HK-2 (cell line): ENCODE results near the gene GTF2A1.
"Not testable (repeated sequence)": the region's sequence is repeated elsewhere in the genome, so short reads cannot be mapped to it uniquely, and the experiment has no call there.

ENCODE experiments used
- DNase-seq: peaks from one replicate; pipeline ENCODE4 v3.0.0-alpha.2; 2018; ENCODE audit not compliant: unreplicated experiment

GTF2A1 gene

DNA sequence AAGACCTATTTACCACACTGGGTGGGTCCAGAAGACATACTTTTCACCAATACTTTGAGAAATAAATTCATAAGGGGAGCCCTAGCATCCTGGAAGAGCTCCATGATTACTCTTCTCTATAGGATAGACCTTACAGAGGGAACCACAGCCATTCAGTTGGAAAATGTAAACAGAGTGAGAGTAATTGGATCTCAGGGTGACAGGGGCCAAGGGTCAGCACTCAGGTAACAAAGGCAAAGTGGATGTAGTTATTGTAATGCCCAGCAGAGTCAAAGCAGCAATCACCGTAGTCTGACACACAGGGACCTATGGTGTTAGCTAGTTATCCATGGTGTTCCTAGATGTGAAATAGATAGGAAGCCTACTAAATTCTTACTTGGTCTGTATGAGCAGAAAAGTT is 10.8 kb upstream of the GTF2A1 start:
- no peak for DNase-seq

DNA sequence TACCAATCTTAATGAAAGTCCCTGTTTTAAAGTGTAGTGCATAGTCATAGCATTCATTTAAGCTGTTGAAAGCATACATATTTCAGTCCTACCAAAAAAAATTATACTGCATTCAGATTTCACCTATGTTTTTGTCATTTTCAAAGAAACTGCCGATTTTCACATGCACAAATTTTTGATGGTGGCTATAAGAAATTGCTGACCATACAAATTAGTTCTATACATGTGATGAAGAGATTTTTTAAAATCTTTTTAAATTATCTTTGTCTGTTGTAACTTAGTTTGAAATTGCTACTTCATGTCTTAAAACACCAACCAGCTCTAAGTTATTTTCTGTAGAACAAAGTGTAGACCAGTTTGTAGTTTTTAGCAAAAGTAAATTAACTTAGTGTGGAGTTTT is 3.5 kb upstream of the GTF2A1 start:
- DNase-seq: no peak

DNA sequence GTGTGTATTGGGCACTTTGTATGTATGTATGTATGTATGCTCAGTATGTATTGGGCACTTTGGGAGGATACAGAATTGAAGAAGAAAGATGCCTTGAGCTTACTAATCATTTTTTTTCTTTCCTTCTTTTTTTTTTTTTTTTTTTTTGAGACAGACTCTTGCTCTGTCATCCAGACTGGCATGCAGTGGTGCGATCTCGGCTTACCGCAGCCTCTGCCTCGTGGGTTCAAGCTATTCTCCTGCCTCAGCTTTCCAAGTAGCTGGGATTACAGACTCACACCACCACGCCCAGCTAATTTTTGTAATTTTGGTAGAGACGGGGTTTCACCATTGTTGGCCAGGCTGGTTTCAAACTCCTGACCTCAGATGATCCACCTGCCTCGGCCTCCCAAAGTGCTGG is 3.0 kb upstream of the GTF2A1 start:
- DNase-seq: not testable (repeated sequence)

- DNase-seq: no peak
Measured at GRCh38 chr14:81222691-81223090, 1.9 kb upstream of the GTF2A1 start.

GRCh38 chr14:81222126-81222525 is 1.4 kb upstream of the GTF2A1 start:
- DNase-seq: no peak

- peak; percentile 33 for DNase-seq
Measured at GRCh38 chr14:81221579-81222102, 882 bp upstream of the GTF2A1 start.

GRCh38 chr14:81220580-81220829 is 254 bp downstream of the GTF2A1 start:
- no peak for DNase-seq

GRCh38 chr14:81219759-81220579 is 790 bp downstream of the GTF2A1 start:
- DNase-seq: peak; percentile 40

DNA sequence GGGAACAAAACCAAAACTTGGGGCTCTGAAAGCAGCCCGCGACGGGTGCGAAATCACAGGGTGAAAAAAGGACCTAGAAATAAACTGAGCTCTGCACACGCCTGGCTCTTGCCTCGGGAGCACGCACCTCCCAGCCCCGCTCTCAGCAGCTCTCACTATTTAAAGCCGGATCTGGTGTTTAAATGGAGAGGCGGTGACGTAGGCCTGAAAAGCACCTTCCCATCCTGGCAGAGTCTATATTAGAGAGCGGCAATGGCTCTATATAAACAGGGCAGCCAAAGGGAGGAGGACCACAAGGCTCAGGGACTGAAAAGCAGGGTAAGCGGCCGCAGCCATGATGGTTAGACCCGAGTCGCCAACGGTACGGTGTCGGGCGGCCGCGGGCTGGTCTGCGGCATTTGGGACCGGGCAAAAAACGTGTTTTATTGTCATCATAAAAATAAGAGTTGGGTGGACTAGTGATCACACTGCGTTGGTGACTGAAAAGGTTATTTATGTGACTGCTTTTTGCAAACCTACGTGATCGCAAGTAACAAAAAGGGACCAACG is 1.5 kb downstream of the GTF2A1 start:
- DNase-seq: peak; percentile 88

DNA sequence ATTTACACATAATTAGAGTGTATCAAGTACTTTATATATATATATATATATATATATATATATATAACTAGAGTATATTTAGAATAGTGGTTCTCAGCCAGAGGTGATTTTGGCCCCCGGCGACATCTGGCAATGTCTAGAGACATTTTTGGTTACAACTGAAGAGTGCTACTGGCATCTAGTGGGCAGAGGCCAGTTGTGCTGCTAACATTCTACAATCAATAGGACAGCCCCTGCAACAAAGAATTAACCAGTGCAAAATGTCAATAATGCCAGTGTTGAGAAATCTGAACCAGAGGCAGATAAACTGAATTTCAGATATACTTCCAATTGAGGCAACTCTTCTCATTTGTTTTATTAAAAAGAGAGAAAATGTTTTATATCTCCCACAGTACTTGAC is 8.9 kb downstream of the GTF2A1 start:
- no peak for DNase-seq

- no peak for DNase-seq
Measured at GRCh38 chr14:81209167-81209836, 11.5 kb downstream of the GTF2A1 start.

- no peak for DNase-seq
Measured at GRCh38 chr14:81208489-81208888, 12.3 kb downstream of the GTF2A1 start.

DNA sequence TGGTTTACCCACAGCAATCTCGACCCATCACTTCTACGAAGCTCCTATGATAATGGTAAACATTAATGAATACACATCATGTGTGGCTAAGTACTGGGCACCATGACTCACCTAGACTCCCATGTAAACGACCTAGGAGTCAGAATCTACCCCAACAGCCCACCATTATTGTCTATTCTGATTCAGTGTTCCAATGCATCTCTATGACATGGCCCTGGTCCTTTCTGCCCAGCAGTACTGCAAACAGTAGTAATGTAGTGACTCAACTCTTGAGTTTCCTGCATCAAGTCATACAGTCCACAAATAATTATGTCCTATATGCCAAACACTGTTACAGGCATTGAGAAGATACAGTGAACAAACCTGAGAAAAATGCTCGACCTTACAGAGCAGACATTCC is 14.6 kb downstream of the GTF2A1 start:
- DNase-seq: no peak

DNA sequence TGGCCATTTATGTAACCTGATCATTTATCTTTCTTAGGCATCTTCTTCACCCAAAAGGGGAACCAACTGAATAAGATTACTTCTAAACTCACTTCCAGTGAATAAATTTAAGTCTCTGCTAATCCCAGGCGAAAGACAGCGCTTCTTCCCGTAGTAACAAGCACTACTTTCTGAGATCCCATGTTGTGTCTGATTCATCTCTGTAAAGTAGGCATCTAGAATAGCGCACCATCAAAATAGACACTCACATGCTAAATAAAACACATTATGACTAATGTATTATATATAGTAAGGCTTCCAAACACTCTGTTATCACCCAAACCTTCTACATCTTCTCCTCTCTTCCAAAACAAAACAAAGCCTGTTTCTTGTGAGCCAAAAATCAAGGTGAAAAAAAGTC is 15.1 kb downstream of the GTF2A1 start:
- no peak for DNase-seq

GRCh38 chr14:81200054-81200453 is 20.7 kb downstream of the GTF2A1 start:
- no peak for DNase-seq

GRCh38 chr14:81199084-81199483 is 21.7 kb downstream of the GTF2A1 start:
- no peak for DNase-seq

GRCh38 chr14:81198651-81199050 is 22.1 kb downstream of the GTF2A1 start:
- no peak for DNase-seq

GRCh38 chr14:81193924-81194633 is 26.7 kb downstream of the GTF2A1 start:
- no peak for DNase-seq

DNA sequence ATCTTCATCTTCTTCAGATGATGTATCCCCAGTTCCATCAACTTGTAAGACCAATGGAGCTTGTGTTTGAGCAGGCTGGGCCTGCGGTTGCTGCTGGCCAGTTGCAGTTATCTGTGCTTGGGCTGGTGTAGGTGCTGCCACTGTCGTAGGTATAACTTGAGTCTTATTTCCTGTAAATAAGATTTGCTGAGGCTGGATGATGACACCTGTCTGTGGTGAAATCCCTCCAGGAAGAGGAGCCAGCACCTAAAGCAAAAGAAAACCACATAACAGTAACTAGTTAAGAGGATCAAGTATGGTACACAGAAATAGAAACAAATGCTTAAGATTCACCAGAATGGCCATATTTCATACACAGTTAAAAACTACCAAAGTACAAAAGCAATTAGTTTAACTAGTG is 28.2 kb downstream of the GTF2A1 start:
- DNase-seq: no peak

GRCh38 chr14:81187832-81188522 is 32.8 kb downstream of the GTF2A1 start:
- no peak for DNase-seq

DNA sequence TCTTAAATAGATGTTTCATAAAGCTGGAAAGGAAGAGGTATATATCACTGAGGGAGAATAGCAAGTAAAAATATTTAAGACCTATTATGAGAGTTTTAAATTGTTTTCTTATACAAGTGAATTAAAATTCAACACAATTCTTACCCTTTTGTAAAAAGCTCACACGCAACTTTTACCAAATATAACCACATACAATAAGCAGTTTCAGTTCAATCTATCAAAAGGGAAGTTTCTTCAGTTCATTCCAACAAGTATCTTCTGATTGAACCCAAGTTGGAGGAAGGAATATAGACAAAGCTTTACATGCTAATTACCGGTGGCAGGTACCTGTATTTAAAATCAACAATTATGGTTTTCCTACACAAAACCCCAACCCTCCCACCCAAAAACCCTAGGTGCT is 41.1 kb downstream of the GTF2A1 start:
- DNase-seq: no peak

GRCh38 chr14:81178063-81178462 is 42.7 kb downstream of the GTF2A1 start:
- no peak for DNase-seq
